GM23338 (cell line): ENCODE data around the gene MRPL23. TPM values are rescaled to one million over a fixed set of nuclear protein-coding genes. Genes with fewer than 3 reads are reported as not detected.

Experiments
- ATAC-seq: fragments of 200-7000 bp; cut with Tn5 transposase; 3 replicates; pipeline ENCODE4 v1.9.1; 2020
- DNase-seq: peaks from one replicate; pipeline ENCODE4 v3.0.0-alpha.2; 2015; ENCODE audit warnings: low spot score
- H2AFZ ChIP-seq: fragments of 200-600 bp; sonication (generic); 2 replicates; pipeline ENCODE4 v1.8.0; 2016; ENCODE audit warnings: antibody characterized with exemption, mild to moderate bottlenecking, moderate library complexity
- H3F3A ChIP-seq: fragments of 200-600 bp; sonication (generic); replicated peaks from 2 replicates; pipeline ENCODE4 v1.8.0; 2017; ENCODE audit warnings: antibody characterized with exemption, mixed run types, low read depth
- H3K27ac ChIP-seq: fragments of 200-600 bp; sonication (generic); 2 replicates; pipeline ENCODE4 v1.6.1; 2016; ENCODE audit warnings: low read depth
- H3K27me3 ChIP-seq: fragments of 200-600 bp; sonication (generic); 2 replicates; pipeline ENCODE4 v1.8.0; 2016; ENCODE audit warnings: mild to moderate bottlenecking, mixed run types, moderate library complexity; ENCODE audit not compliant: insufficient read depth
- H3K36me3 ChIP-seq: fragments of 200-600 bp; sonication (generic); 2 replicates; pipeline ENCODE4 v1.8.0; 2016; ENCODE audit warnings: mild to moderate bottlenecking; ENCODE audit not compliant: insufficient read depth
- H3K4me1 ChIP-seq: fragments of 200-600 bp; sonication (generic); 2 replicates; pipeline ENCODE4 v1.8.0; 2016; ENCODE audit warnings: mild to moderate bottlenecking, moderate library complexity; ENCODE audit not compliant: insufficient read depth
- H3K4me2 ChIP-seq: fragments of 200-600 bp; sonication (generic); 2 replicates; pipeline ENCODE4 v1.7.1; 2017; ENCODE audit warnings: mixed run types
- H3K4me3 ChIP-seq: fragments of 200-600 bp; sonication (generic); 2 replicates; pipeline ENCODE4 v1.6.1; 2016; ENCODE audit warnings: mixed run types
- H3K79me2 ChIP-seq: fragments of 200-600 bp; sonication (generic); replicated peaks from 2 replicates; pipeline ENCODE4 v1.8.0; 2017; ENCODE audit warnings: mild to moderate bottlenecking; ENCODE audit not compliant: insufficient read depth
- H3K9me2 ChIP-seq: fragments of 200-600 bp; sonication (generic); 2 replicates; pipeline ENCODE4 v1.8.0; 2017; ENCODE audit not compliant: insufficient read depth
- H4K20me1 ChIP-seq: fragments of 200-600 bp; sonication (generic); replicated peaks from 2 replicates; pipeline ENCODE4 v1.8.0; 2017; ENCODE audit warnings: mild to moderate bottlenecking; ENCODE audit not compliant: insufficient read depth
- H3K27ac Mint-ChIP-seq: 2 replicates; pipeline ENCODE4 v1.8.0; 2020; ENCODE audit warnings: inconsistent platforms, mild to moderate bottlenecking, moderate library complexity, mixed read lengths
- H3K27me3 Mint-ChIP-seq: 3 replicates; pipeline ENCODE4 v1.8.0; 2022; ENCODE audit warnings: low read depth, mild to moderate bottlenecking, moderate library complexity, mixed read lengths, inconsistent platforms; ENCODE audit not compliant: insufficient read depth, poor library complexity
- H3K36me3 Mint-ChIP-seq: 3 replicates; pipeline ENCODE4 v1.8.0; 2021; ENCODE audit warnings: low read depth, mild to moderate bottlenecking, inconsistent platforms, moderate library complexity, mixed read lengths
- H3K4me1 Mint-ChIP-seq: 3 replicates; pipeline ENCODE4 v1.8.0; 2020; ENCODE audit warnings: mild to moderate bottlenecking, inconsistent platforms, mixed read lengths
- H3K4me3 Mint-ChIP-seq: 3 replicates; pipeline ENCODE4 v1.8.0; 2021; ENCODE audit warnings: moderate library complexity, mild to moderate bottlenecking, inconsistent platforms, mixed read lengths
- H3K9me3 Mint-ChIP-seq: 3 replicates; pipeline ENCODE4 v1.8.0; 2020; ENCODE audit warnings: moderate library complexity, mild to moderate bottlenecking, inconsistent platforms, mixed read lengths
- CREB1 ChIP-seq: fragments of 250-450 bp; sonication (Bioruptor Pico); IDR thresholded peaks from 2 replicates; pipeline ENCODE4 v1.5.0; 2020; ENCODE audit warnings: low read depth, mild to moderate bottlenecking, moderate library complexity
- CTCF ChIP-seq, 2 experiments: fragments of 200-600 bp in 1 of 2; sonication (generic) in 1 of 2; conservative IDR thresholded peaks; 2 replicates each; pipeline versions ENCODE4 v1.5.1 to v1.6.1; 2016 to 2017; ENCODE audit warnings: antibody characterized with exemption in 2 of 2, low read depth in 2 of 2, mild to moderate bottlenecking in 2 of 2, moderate library complexity in 1 of 2
- ETS1 ChIP-seq: IDR thresholded peaks from 2 replicates; pipeline ENCODE4 v1.6.1; 2016; ENCODE audit warnings: antibody characterized with exemption
- EZH2 ChIP-seq: fragments of 200-600 bp; sonication (generic); IDR thresholded peaks from one replicate; pipeline ENCODE4 v1.8.0; 2017; ENCODE audit warnings: antibody characterized with exemption, mild to moderate bottlenecking, low read depth; ENCODE audit not compliant: unreplicated experiment
- EZH2phosphoT487 ChIP-seq: fragments of 200-600 bp; sonication (generic); IDR thresholded peaks from one replicate; pipeline ENCODE4 v1.8.1; 2018; ENCODE audit warnings: antibody characterized with exemption; ENCODE audit not compliant: unreplicated experiment
- JUNB ChIP-seq: IDR thresholded peaks from one replicate; pipeline ENCODE4 v1.6.1; 2016; ENCODE audit warnings: antibody characterized with exemption; ENCODE audit not compliant: unreplicated experiment
- NANOG ChIP-seq: IDR thresholded peaks from 2 replicates; pipeline ENCODE4 v1.6.1; 2016; ENCODE audit warnings: antibody characterized with exemption, borderline replicate concordance
- POLR2AphosphoS5 ChIP-seq: IDR thresholded peaks from 2 replicates; pipeline ENCODE4 v1.6.1; 2016; ENCODE audit warnings: antibody characterized with exemption, low read depth
- REST ChIP-seq: IDR thresholded peaks from one replicate; pipeline ENCODE4 v1.6.1; 2018; ENCODE audit warnings: antibody characterized with exemption; ENCODE audit not compliant: unreplicated experiment
- STAT1 ChIP-seq: IDR thresholded peaks from one replicate; pipeline ENCODE4 v1.6.1; 2016; ENCODE audit warnings: antibody characterized with exemption; ENCODE audit not compliant: unreplicated experiment
- ZNF114 ChIP-seq: fragments of 250-450 bp; sonication (Bioruptor Pico); IDR thresholded peaks from 2 replicates; pipeline ENCODE4 v1.5.0; 2020; ENCODE audit warnings: mild to moderate bottlenecking, moderate library complexity
- ZNF331 ChIP-seq: fragments of 250-450 bp; sonication (Bioruptor Pico); IDR thresholded peaks from 2 replicates; pipeline ENCODE4 v1.5.0; 2020; ENCODE audit warnings: low read depth, mild to moderate bottlenecking, moderate library complexity
- ZNF462 ChIP-seq: fragments of 250-450 bp; sonication (Bioruptor Pico); IDR thresholded peaks from 2 replicates; pipeline ENCODE4 v1.5.0; 2020; ENCODE audit warnings: mild to moderate bottlenecking, moderate library complexity
- polyA plus RNA-seq: library from polyadenylated mRNA; unstranded; fragments of >200 nt; fragmentation: Nextera tagmentation; extraction: Ambion mirVana; gene quantifications from 2 replicates; pipeline ENCODE4 v1.2.1, GENCODE V29; 2016
- total RNA-seq: library from RNA; depleted of rRNA; stranded (reverse); fragments of >200 nt; shearing (Covaris generic); gene quantifications from 2 replicates; pipeline ENCODE4 v1.2.3, GENCODE V29; 2014

Gene MRPL23
- total and polyA plus RNA-seq, 2 experiments from 2014 or later: 84.7 to 91.5 TPM

- H3K27ac ChIP-seq: no peak overlapping the region
- TF ChIP-seq ETS1: no peak
- TF ChIP-seq ZNF462: no peak
- no peak for TF ChIP-seq REST
- TF ChIP-seq CTCF (conservative IDR thresholded peaks at IDR 0.05; ENCODE audit: low read depth in 2 of 2): no peak
- no peak for TF ChIP-seq ZNF331 (CRISPR knock-in tag)
- no peak for TF ChIP-seq EZH2phosphoT487
- TF ChIP-seq CREB1 (CRISPR knock-in tag): no peak
- no peak for TF ChIP-seq EZH2
- TF ChIP-seq ZNF114 (CRISPR knock-in tag): no peak
- TF ChIP-seq NANOG: no peak
- TF ChIP-seq POLR2AphosphoS5: no peak
- no peak for TF ChIP-seq JUNB
- no peak for TF ChIP-seq STAT1
- no peaks in the 10 kb centered on the region; the same call in 2 of the 3 replicates for H3K36me3 Mint-ChIP-seq
These were observed 34.7 kb upstream of the MRPL23 start for GRCh38 chr11:1912289-1912878.

More at GRCh38 chr11:1912289-1912878, 34.7 kb upstream of the MRPL23 start:
- Histone ChIP-seq H3K4me2 (no peak overlapping the region), H3K4me1 (peaks cover 15% of the 10 kb centered on the region; the same call in 1 of the 2 replicates), H3K79me2 (no peaks in the 10 kb centered on the region), H2AFZ (no peak overlapping the region), H3K27me3 (no peaks in the 10 kb centered on the region), H3K36me3 (no peaks in the 10 kb centered on the region), H3K4me3 (no peak overlapping the region), H3K9me2 (no peaks in the 10 kb centered on the region), H4K20me1 (no peaks in the 10 kb centered on the region), H3F3A (no peaks in the 10 kb centered on the region)
- Mint-ChIP-seq H3K27me3 (peaks cover 5% of the 10 kb centered on the region), H3K9me3 (peaks cover 6% of the 10 kb centered on the region; the same call in 2 of the 3 replicates), H3K4me3 (no peak overlapping the region), H3K4me1 (peaks cover 11% of the 10 kb centered on the region), H3K27ac (no peak overlapping the region)
- ATAC-seq: no peak
- DNase-seq: no peak
